Testis (tissue), 3 donors: ENCODE results near the gene POLD4. TPM values are rescaled to one million over a fixed set of nuclear protein-coding genes. Genes with fewer than 3 reads are reported as not detected.

ENCODE experiments used
- DNase-seq: peaks from one replicate; pipeline ENCODE4 v3.0.0-alpha.2; 2019
- H3K27ac ChIP-seq, 2 donors: fragments of 200-600 bp; sonication (generic); one replicate each; pipeline ENCODE4 v1.5.1; 2019
- H3K27me3 ChIP-seq: fragments of 200-600 bp; sonication (generic); one replicate; pipeline ENCODE4 v1.5.1; 2019
- H3K36me3 ChIP-seq: fragments of 200-600 bp; sonication (generic); one replicate; pipeline ENCODE4 v1.5.1; 2017; ENCODE audit warnings: low read depth; ENCODE audit errors: missing control alignments
- H3K4me1 ChIP-seq: fragments of 200-600 bp; sonication (generic); one replicate; pipeline ENCODE4 v1.5.1; 2019
- H3K4me3 ChIP-seq, 2 donors: fragments of 200-600 bp; sonication (generic); one replicate each; pipeline ENCODE4 v1.5.1; 2017 to 2019
- H3K9me3 ChIP-seq: fragments of 200-600 bp; sonication (generic); one replicate; pipeline ENCODE4 v1.5.1; 2017
- CTCF ChIP-seq, 3 experiments: fragments of 450-650 bp in 2 of 3; fragments of 200-600 bp in 1 of 3; sonication (generic) in 1 of 3; IDR thresholded peaks; one replicate each; pipeline ENCODE4 v1.5.1; 2016 to 2019; ENCODE audit warnings: antibody characterized with exemption in 3 of 3, mild to moderate bottlenecking in 2 of 3, moderate library complexity in 1 of 3
- POLR2A ChIP-seq: fragments of 450-650 bp; IDR thresholded peaks from one replicate; pipeline ENCODE4 v1.6.1; 2017; ENCODE audit warnings: antibody characterized with exemption, mild to moderate bottlenecking, moderate library complexity
- WGBS, 2 donors: methylation state at CpG; one replicate each; pipeline ENCODE4 v1.1.5; 2018; 5-methylcytosine and 5-hydroxymethylcytosine counted together
- intact Hi-C: fragments of 100-400 bp; cut with DNase I; formaldehyde crosslinking; loops from one replicate; pipeline ENCODE4 v1.15.1; 2023; ENCODE audit warnings: low total_unique reads
- polyA plus RNA-seq: library from polyadenylated mRNA; stranded (reverse); fragments of 350-450 nt; fragmentation: Illumina TruSeq; extraction: RNeasy Lipid Tissue Mini Kit (QIAGEN cat#74804); gene quantifications from one replicate; pipeline ENCODE4 v1.2.3, GENCODE V29; 2014; ENCODE audit warnings: low read depth, low replicate concordance; ENCODE audit not compliant: insufficient read depth
- total RNA-seq, 2 donors: library from RNA; depleted of rRNA; stranded (reverse); fragments of >200 nt; gene quantifications; one replicate each; pipeline ENCODE4 v1.2.3, GENCODE V29; 2016

The POLD4 gene
- total and polyA plus RNA-seq, 3 donors from 2014 or later: 53.8 to 59.1 (median 54.6) TPM

- Histone ChIP-seq H3K9me3 (no peaks in the 10 kb centered on the region), H3K4me1 (peaks cover 43% of the 10 kb centered on the region), H3K27ac (peak overlapping the region; percentile 95 to 97), H3K36me3 (no peaks in the 10 kb centered on the region), H3K4me3 (peak overlapping the region; percentile 72 to 78), H3K27me3 (no peaks in the 10 kb centered on the region)
- no peak for DNase-seq
- TF ChIP-seq POLR2A: no peak
- intact Hi-C loops: loop anchor here (5.0 kb wide), 1 partner anchor 35 kb away; no protein-coding TSS in a partner anchor
- 5 to 7% methylated on average over 25 of the region's 25 CpGs for WGBS, 2 donors
Observed at GRCh38 chr11:67352546-67353316, 615 bp downstream of the POLD4 start.

GRCh38 chr11:67351275-67352005 lies 1.9 kb downstream of the POLD4 start:
- Histone ChIP-seq H3K4me3 (no peak overlapping the region), H3K27me3 (no peaks in the 10 kb centered on the region), H3K36me3 (no peaks in the 10 kb centered on the region), H3K4me1 (peaks cover 39% of the 10 kb centered on the region), H3K27ac (peak overlapping the region in 1 of 2 donors; percentile 97), H3K9me3 (no peaks in the 10 kb centered on the region)
- WGBS, 2 donors: 50 to 55% methylated on average over 9 to 11 of the region's 11 CpGs
- intact Hi-C loops: loop anchor here (5.0 kb wide), 1 partner anchor 36 kb away; no protein-coding TSS in a partner anchor
- peak; percentile 62 for DNase-seq
- TF ChIP-seq POLR2A: no peak
- peak; percentile 83 to 94 (median 90) for TF ChIP-seq CTCF (IDR thresholded peaks at IDR 0.05)

GRCh38 chr11:67349928-67350465 lies 3.3 kb downstream of the POLD4 start:
- H3K9me3 ChIP-seq: no peaks in the 10 kb centered on the region
- DNase-seq: no peak
- no peak for TF ChIP-seq CTCF (IDR thresholded peaks at IDR 0.05)
- TF ChIP-seq POLR2A: no peak
- intact Hi-C loops: loop anchor here (5.0 kb wide), 1 partner anchor 37 kb away; no protein-coding TSS in a partner anchor
- H3K27ac ChIP-seq: no peak overlapping the region
- no peak overlapping the region for H3K4me3 ChIP-seq
- no peaks in the 10 kb centered on the region for H3K36me3 ChIP-seq
- WGBS, 2 donors: 84 to 87% methylated on average over 4 of the region's 4 CpGs
- H3K27me3 ChIP-seq: no peaks in the 10 kb centered on the region
- H3K4me1 ChIP-seq: peaks cover 28% of the 10 kb centered on the region

- WGBS, 2 donors: 76 to 93% methylated on average over 2 of the region's 2 CpGs
- intact Hi-C loops: no loop called here
- no peak overlapping the region for H3K27ac ChIP-seq
- H3K36me3 ChIP-seq: no peaks in the 10 kb centered on the region
- TF ChIP-seq POLR2A (no peak), CTCF (IDR thresholded peaks at IDR 0.05) (no peak)
- DNase-seq: no peak
- peaks cover 22% of the 10 kb centered on the region for H3K4me1 ChIP-seq
- no peaks in the 10 kb centered on the region for H3K27me3 ChIP-seq
- no peak overlapping the region for H3K4me3 ChIP-seq
- no peaks in the 10 kb centered on the region for H3K9me3 ChIP-seq
Observed at GRCh38 chr11:67349457-67349856, 3.9 kb downstream of the POLD4 start.

GRCh38 chr11:67349036-67349435 lies 4.3 kb downstream of the POLD4 start:
- no peak overlapping the region for H3K27ac ChIP-seq
- TF ChIP-seq POLR2A: no peak
- TF ChIP-seq CTCF (IDR thresholded peaks at IDR 0.05): no peak
- intact Hi-C loops: no loop called here
- no peak for DNase-seq
- no peaks in the 10 kb centered on the region for H3K27me3 ChIP-seq
- WGBS, 2 donors: 74 to 82% methylated on average over 5 of the region's 5 CpGs
- no peaks in the 10 kb centered on the region for H3K9me3 ChIP-seq
- H3K4me1 ChIP-seq: peaks cover 18% of the 10 kb centered on the region
- no peak overlapping the region for H3K4me3 ChIP-seq
- no peaks in the 10 kb centered on the region for H3K36me3 ChIP-seq
